GM12878 (cell line): ENCODE results near the gene ATXN3. TPM values are rescaled to one million over a fixed set of nuclear protein-coding genes. Genes with fewer than 3 reads are reported as not detected.

Experiments
- ATAC-seq: fragments of 200-7000 bp; cut with Tn5 transposase; 3 replicates; pipeline ENCODE4 v1.9.1; 2020; ENCODE audit warnings: mild to moderate bottlenecking, moderate library complexity
- BruUV-seq: library from RNA; stranded (reverse); fragments of 400-500 nt; replicated peaks from 2 replicates; lab custom pipeline; 2021; lab: Mats Ljungman, UMichigan
- CTCF ChIA-PET: fragments of 300-600 bp; sonication (Branson Sonifier 250); formaldehyde crosslinking; extraction: SDS; loops from one replicate; lab custom pipeline; 2021; ENCODE audit warnings: inconsistent platforms; lab: Yijun Ruan, JAX
- POLR2A ChIA-PET: fragments of 350-600 bp; formaldehyde crosslinking; extraction: SDS; loops from one replicate; lab custom pipeline; 2021; ENCODE audit warnings: inconsistent platforms; lab: Charles Lee
- RAD21 ChIA-PET: fragments of 300-600 bp; sonication (Branson Sonifier 250); formaldehyde crosslinking; loops from one replicate; lab custom pipeline; 2023; ENCODE audit warnings: antibody characterized with exemption; ENCODE audit not compliant: unreplicated experiment; lab: Charles Lee
- SMC1A ChIA-PET: fragments of 300-600 bp; sonication (Branson Sonifier 250); formaldehyde crosslinking; loops from one replicate; lab custom pipeline; 2023; ENCODE audit not compliant: unreplicated experiment, uncharacterized antibody; lab: Charles Lee
- DNase-seq: peaks from one replicate; pipeline ENCODE4 v3.0.0-alpha.2; 2011; ENCODE audit warnings: low read depth, low spot score
- FAIRE-seq: peaks from 3 replicates; lab custom pipeline; 2011; peaks lifted over from hg19 to GRCh38; lab: Jason Lieb, UNC
- H2AFZ ChIP-seq: 2 replicates; pipeline ENCODE4 v1.6.0; 2011; ENCODE audit warnings: low read depth, low read length, control low read depth; ENCODE audit not compliant: control insufficient read depth
- H3K27ac ChIP-seq: 2 replicates; pipeline ENCODE4 v1.5.1; 2011; ENCODE audit warnings: control low read depth; ENCODE audit not compliant: control insufficient read depth, insufficient read depth
- H3K27me3 ChIP-seq, 2 experiments: replicated peaks in 1 of 2; 2 replicates each; pipeline versions ENCODE4 v1.6.0 to v1.6.1; 2011; ENCODE audit warnings: low read length in 1 of 2; ENCODE audit not compliant: control insufficient read depth in 2 of 2, insufficient read depth in 2 of 2
- H3K36me3 ChIP-seq, 2 experiments: 2 replicates each; pipeline ENCODE4 v1.5.1; 2011; ENCODE audit warnings: low read length in 1 of 2; ENCODE audit not compliant: control insufficient read depth in 2 of 2, insufficient read depth in 2 of 2
- H3K4me1 ChIP-seq: 2 replicates; pipeline ENCODE4 v1.6.1; 2011; ENCODE audit warnings: mild to moderate bottlenecking, low read length, moderate library complexity, mixed read lengths; ENCODE audit not compliant: control insufficient read depth, insufficient read depth
- H3K4me2 ChIP-seq: 2 replicates; pipeline ENCODE4 v1.6.0; 2011; ENCODE audit warnings: control low read depth; ENCODE audit not compliant: control insufficient read depth, insufficient read depth
- H3K4me3 ChIP-seq: fragments of 200-600 bp; sonication (generic); 2 replicates; pipeline ENCODE4 v1.5.1; 2016
- H3K79me2 ChIP-seq: 2 replicates; pipeline ENCODE4 v1.6.0; 2011; ENCODE audit warnings: low read length; ENCODE audit not compliant: control insufficient read depth, insufficient read depth
- H3K9ac ChIP-seq: 2 replicates; pipeline ENCODE4 v1.8.0; 2011; ENCODE audit warnings: low read length, control low read depth, mixed read lengths; ENCODE audit not compliant: control insufficient read depth, insufficient read depth
- H3K9me3 ChIP-seq: replicated peaks from 3 replicates; pipeline ENCODE4 v1.5.1; 2011; ENCODE audit warnings: mild to moderate bottlenecking, low read length; ENCODE audit not compliant: control insufficient read depth, insufficient read depth
- H4K20me1 ChIP-seq: 2 replicates; pipeline ENCODE4 v1.6.0; 2011; ENCODE audit not compliant: control insufficient read depth, insufficient read depth
- CEBPB ChIP-seq, 2 experiments: fragments of 150-350 bp in 1 of 2; IDR thresholded peaks; 2 replicates each; pipeline ENCODE4 v1.6.1; 2012 to 2014; ENCODE audit warnings: low read depth in 2 of 2, low read length in 2 of 2, borderline replicate concordance in 1 of 2, inconsistent platforms in 1 of 2
- CHD1 ChIP-seq: IDR thresholded peaks from 2 replicates; pipeline ENCODE4 v1.6.1; 2012; ENCODE audit warnings: low read depth, low read length, improper control_type of control experiment
- CHD4 ChIP-seq: fragments of 200-600 bp; sonication (generic); IDR thresholded peaks from 2 replicates; pipeline ENCODE4 v1.6.1; 2016; ENCODE audit warnings: mild to moderate bottlenecking
- CTCF ChIP-seq, 3 experiments: IDR thresholded peaks in 2 of 3; conservative IDR thresholded peaks in 1 of 3; 2 replicates each; pipeline ENCODE4 v1.5.1; 2011; ENCODE audit warnings: low read depth in 3 of 3, low read length in 3 of 3, mild to moderate bottlenecking in 3 of 3, control low read depth in 2 of 3, moderate library complexity in 2 of 3, inconsistent platforms in 1 of 3, mixed read lengths in 1 of 3; ENCODE audit not compliant: control insufficient read depth in 2 of 3, insufficient read depth in 1 of 3; ENCODE audit errors: extremely low read depth in 1 of 3
- E2F8 ChIP-seq: fragments of 450-650 bp; IDR thresholded peaks from 2 replicates; pipeline ENCODE4 v1.6.1; 2018; ENCODE audit warnings: mild to moderate bottlenecking, low read depth, moderate library complexity; ENCODE audit not compliant: partially characterized antibody
- IKZF2 ChIP-seq, 2 experiments: fragments of 450-650 bp; IDR thresholded peaks; 2 replicates each; pipeline ENCODE4 v1.6.1; 2017; ENCODE audit warnings: mild to moderate bottlenecking in 2 of 2, moderate library complexity in 2 of 2
- POLR2AphosphoS2 ChIP-seq: IDR thresholded peaks from 2 replicates; pipeline ENCODE4 v1.6.1; 2011; ENCODE audit warnings: low read depth, mild to moderate bottlenecking, low read length, improper control_type of control experiment, moderate library complexity
- RAD21 ChIP-seq: IDR thresholded peaks from 2 replicates; pipeline ENCODE4 v1.6.1; 2011; ENCODE audit warnings: mild to moderate bottlenecking, low read depth, low read length, moderate library complexity; ENCODE audit not compliant: insufficient read depth
- SKIL ChIP-seq: fragments of 450-650 bp; IDR thresholded peaks from 2 replicates; pipeline ENCODE4 v1.6.1; 2017; ENCODE audit warnings: mild to moderate bottlenecking, low read depth, inconsistent platforms; ENCODE audit not compliant: poor library complexity, severe bottlenecking
- SMC3 ChIP-seq: IDR thresholded peaks from 2 replicates; pipeline ENCODE4 v1.6.1; 2011; ENCODE audit warnings: low read length, improper control_type of control experiment, borderline replicate concordance
- ZBTB40 ChIP-seq: fragments of 450-650 bp; IDR thresholded peaks from 2 replicates; pipeline ENCODE4 v1.6.1; 2016; ENCODE audit warnings: mild to moderate bottlenecking, moderate library complexity, borderline replicate concordance
- WGBS: methylation state at CpG from one replicate; pipeline ENCODE4 v1.1.6; 2016; ENCODE audit warnings: low lambda C conversion rate; ENCODE audit not compliant: insufficient replicate concordance, insufficient coverage; ENCODE audit errors: missing lambda C conversion rate; 5-methylcytosine and 5-hydroxymethylcytosine counted together
- in situ Hi-C: fragments of 300-500 bp; cut with MboI; formaldehyde crosslinking; loops from 9 replicates; pipeline ENCODE4 v1.14.3; 2018; ENCODE audit warnings: mixed read lengths
- intact Hi-C: fragments of 100-400 bp; cut with micrococcal nuclease; formaldehyde crosslinking; loops from one replicate; pipeline ENCODE4 v1.14.2; 2022; ENCODE audit not compliant: unreplicated experiment
- polyA plus RNA-seq, 11 experiments: library from polyadenylated mRNA; depleted of rRNA in 4 of 11; unstranded in 6 of 11; stranded (reverse) in 5 of 11; fragments of >200 nt; fragmentation: Nextera tagmentation in 4 of 11; fragmentation: Illumina TruSeq in 1 of 11; extraction: Ambion mirVana in 4 of 11; extraction: Trizol in 1 of 11; gene quantifications; 1 replicate in 1 of 11; 2 replicates in 10 of 11; pipeline versions ENCODE4 v1.2.1 to v1.2.3, GENCODE V29; 2011 to 2016; ENCODE audit warnings: inconsistent platforms in 2 of 11, missing spikeins in 2 of 11, low read depth in 1 of 11
- total RNA-seq, 4 experiments: library from RNA; depleted of rRNA in 3 of 4; stranded (reverse); fragments of >200 nt in 3 of 4; fragmentation: Illumina TruSeq in 1 of 4; extraction: Trizol in 1 of 4; gene quantifications; 2 replicates each; pipeline versions ENCODE4 v1.2.1 to v1.2.3, GENCODE V29; 2013 to 2021

The ATXN3 gene
- total and polyA plus RNA-seq, 10 of the 15 experiments (the other 5 are each of a cell fraction or from before 2014, with no cell fraction given): 15.1 to 27.3 (median 19.2) TPM

- Histone ChIP-seq H3K27me3 (no peaks in the 10 kb centered on the region), H4K20me1 (no peaks in the 10 kb centered on the region), H3K4me1 (no peaks in the 10 kb centered on the region), H3K9me3 (no peaks in the 10 kb centered on the region), H2AFZ (no peak overlapping the region), H3K4me3 (no peak overlapping the region), H3K9ac (no peak overlapping the region), H3K79me2 (no peaks in the 10 kb centered on the region; the same call in 1 of the 2 replicates)
- no TSS peak for BruUV-seq
- ChIA-PET CTCF (interaction anchor here (0.8 to 2.6 kb wide), 10 partner anchors 9 to 590 kb away, joined by 3 to 11 read pairs (median 3); partner anchors contain the start of gene ATXN3), RAD21 (interaction anchor here (0.7 to 1.4 kb wide), 4 partner anchors 11 to 597 kb away, joined by 3 to 7 read pairs (median 4); no protein-coding TSS in a partner anchor)
- FAIRE-seq: no peak
- WGBS: 6% methylated on average over 1 of the region's 1 CpG
- no peak for DNase-seq
- TF ChIP-seq SKIL: no peak
- TF ChIP-seq CHD1: no peak
- peak; percentile 40 for TF ChIP-seq RAD21
- TF ChIP-seq CHD4: no peak
- TF ChIP-seq E2F8: no peak
- TF ChIP-seq SMC3: peak; percentile 27; the same call in 1 of the 2 replicates
- no peak for TF ChIP-seq IKZF2 (IDR thresholded peaks at IDR 0.05)
- TF ChIP-seq POLR2AphosphoS2: no peak
- no peak for TF ChIP-seq ZBTB40
- TF ChIP-seq CEBPB (IDR thresholded peaks at IDR 0.05; ENCODE audit: borderline replicate concordance in 1 of 2, low read depth in 2 of 2, low read length in 2 of 2): no peak
- peak in 2 of 3 experiments; percentile 31 to 54; a peak in 3 of 6 replicates for TF ChIP-seq CTCF (IDR thresholded peaks at IDR 0.05 in 2 of 3, conservative IDR thresholded peaks at IDR 0.05 in 1 of 3; ENCODE audit: control insufficient read depth in 2 of 3, extremely low read depth in 1 of 3, insufficient read depth in 1 of 3, low read depth in 3 of 3, low read length in 3 of 3)
- TF ChIP-seq, all 136 proteins: peak for 3
- ATAC-seq: peak; percentile 79
- SMC1A ChIA-PET: interaction anchor here (0.6 to 1.7 kb wide), 2 partner anchors 33 to 259 kb away, joined by 3 to 9 read pairs; no protein-coding TSS in a partner anchor
- in situ Hi-C loops (no loop called here), intact Hi-C loops (loop anchor here (5.0 kb wide), 1 partner anchor 364 kb away; no protein-coding TSS in a partner anchor)
- H3K36me3 ChIP-seq: no peaks in the 10 kb centered on the region; a peak in 1 of 4 replicates
- POLR2A ChIA-PET: no interaction called here
- H3K27ac ChIP-seq: no peak overlapping the region
- H3K4me2 ChIP-seq: no peak overlapping the region
Observed at GRCh38 chr14:92093320-92093719, 13.1 kb downstream of the ATXN3 start.
